WERI-Rb-1 (cell line): ENCODE data around the gene TANC1.

ENCODE experiments used
- DNase-seq: peaks from one replicate; pipeline ENCODE4 v3.0.0-alpha.2; 2020
- H3K27ac ChIP-seq: fragments of 250-450 bp; sonication (Bioruptor Pico); 2 replicates; pipeline ENCODE4 v1.5.1; 2020; ENCODE audit warnings: mild to moderate bottlenecking, moderate library complexity
- H3K27me3 ChIP-seq: fragments of 250-450 bp; sonication (Bioruptor Pico); 2 replicates; pipeline ENCODE4 v1.5.1; 2021; ENCODE audit warnings: mild to moderate bottlenecking, low read depth, moderate library complexity; ENCODE audit not compliant: insufficient read depth, severe bottlenecking
- H3K36me3 ChIP-seq: fragments of 250-450 bp; sonication (Bioruptor Pico); 2 replicates; pipeline ENCODE4 v1.5.1; 2020; ENCODE audit warnings: mild to moderate bottlenecking, moderate library complexity
- H3K4me3 ChIP-seq: 2 replicates; pipeline ENCODE4 v1.5.1; 2011; ENCODE audit warnings: low read depth, mild to moderate bottlenecking, control low read depth, low read length
- H3K9me3 ChIP-seq: fragments of 250-450 bp; sonication (Bioruptor Pico); 2 replicates; pipeline ENCODE4 v1.5.1; 2021; ENCODE audit warnings: mild to moderate bottlenecking, moderate library complexity; ENCODE audit not compliant: severe bottlenecking
- TF ChIP-seq, protein P1 (sequence below): IDR thresholded peaks from 2 replicates; pipeline ENCODE4 v1.5.1; 2011; ENCODE audit warnings: low read depth, mild to moderate bottlenecking, control low read depth, inconsistent platforms, low read length

Gene TANC1

DNA sequence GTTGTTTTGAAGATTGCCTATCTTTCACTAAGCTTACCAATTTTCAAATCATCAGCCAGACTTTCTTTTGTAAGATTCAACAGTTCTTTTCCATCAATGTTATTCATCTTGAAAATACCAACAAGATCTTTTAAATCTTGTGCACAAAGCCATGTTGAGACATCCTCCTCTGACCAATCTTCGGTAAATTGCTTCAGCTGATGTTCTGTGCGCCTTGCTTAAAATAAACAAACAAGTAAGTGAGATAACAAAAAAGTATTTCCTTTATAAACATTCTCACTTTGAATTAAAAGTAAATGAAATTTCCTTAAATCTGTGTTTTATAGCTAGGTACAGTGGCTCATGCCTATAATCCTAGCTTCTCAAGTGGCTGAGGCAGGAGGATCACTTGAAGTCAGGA lies 287.7 kb downstream of the TANC1 start:
- Histone ChIP-seq H3K36me3 (no peaks in the 10 kb centered on the region), H3K27ac (no peak overlapping the region), H3K9me3 (no peaks in the 10 kb centered on the region), H3K4me3 (no peak overlapping the region), H3K27me3 (no peaks in the 10 kb centered on the region)
- TF ChIP-seq, protein P1, sequence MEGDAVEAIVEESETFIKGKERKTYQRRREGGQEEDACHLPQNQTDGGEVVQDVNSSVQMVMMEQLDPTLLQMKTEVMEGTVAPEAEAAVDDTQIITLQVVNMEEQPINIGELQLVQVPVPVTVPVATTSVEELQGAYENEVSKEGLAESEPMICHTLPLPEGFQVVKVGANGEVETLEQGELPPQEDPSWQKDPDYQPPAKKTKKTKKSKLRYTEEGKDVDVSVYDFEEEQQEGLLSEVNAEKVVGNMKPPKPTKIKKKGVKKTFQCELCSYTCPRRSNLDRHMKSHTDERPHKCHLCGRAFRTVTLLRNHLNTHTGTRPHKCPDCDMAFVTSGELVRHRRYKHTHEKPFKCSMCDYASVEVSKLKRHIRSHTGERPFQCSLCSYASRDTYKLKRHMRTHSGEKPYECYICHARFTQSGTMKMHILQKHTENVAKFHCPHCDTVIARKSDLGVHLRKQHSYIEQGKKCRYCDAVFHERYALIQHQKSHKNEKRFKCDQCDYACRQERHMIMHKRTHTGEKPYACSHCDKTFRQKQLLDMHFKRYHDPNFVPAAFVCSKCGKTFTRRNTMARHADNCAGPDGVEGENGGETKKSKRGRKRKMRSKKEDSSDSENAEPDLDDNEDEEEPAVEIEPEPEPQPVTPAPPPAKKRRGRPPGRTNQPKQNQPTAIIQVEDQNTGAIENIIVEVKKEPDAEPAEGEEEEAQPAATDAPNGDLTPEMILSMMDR = no peak
- DNase-seq = no peak

DNA sequence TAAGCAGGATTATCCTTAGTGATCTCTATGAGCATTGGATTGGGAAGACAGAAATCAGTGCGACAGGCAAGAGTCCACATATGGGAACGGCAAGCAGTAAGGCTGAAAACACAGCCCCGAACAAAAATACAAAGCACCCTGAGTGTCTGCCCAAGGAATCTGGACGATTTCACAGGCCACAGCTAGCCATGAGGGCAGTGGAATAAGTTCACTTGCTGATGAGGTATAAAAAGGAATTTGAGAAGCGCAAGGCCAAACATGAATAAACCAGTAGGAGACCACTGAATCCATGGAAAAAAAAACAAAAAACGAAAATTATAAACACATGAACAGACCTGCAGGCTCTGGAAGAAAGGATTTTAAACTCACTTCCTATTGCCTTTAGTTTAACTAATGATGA lies 293.8 kb downstream of the TANC1 start:
- no peak overlapping the region for H3K4me3 ChIP-seq
- H3K9me3 ChIP-seq = no peaks in the 10 kb centered on the region
- no peaks in the 10 kb centered on the region for H3K36me3 ChIP-seq
- DNase-seq = no peak
- no peaks in the 10 kb centered on the region for H3K27me3 ChIP-seq
- H3K27ac ChIP-seq = no peak overlapping the region
- TF ChIP-seq, protein P1 = no peak

DNA sequence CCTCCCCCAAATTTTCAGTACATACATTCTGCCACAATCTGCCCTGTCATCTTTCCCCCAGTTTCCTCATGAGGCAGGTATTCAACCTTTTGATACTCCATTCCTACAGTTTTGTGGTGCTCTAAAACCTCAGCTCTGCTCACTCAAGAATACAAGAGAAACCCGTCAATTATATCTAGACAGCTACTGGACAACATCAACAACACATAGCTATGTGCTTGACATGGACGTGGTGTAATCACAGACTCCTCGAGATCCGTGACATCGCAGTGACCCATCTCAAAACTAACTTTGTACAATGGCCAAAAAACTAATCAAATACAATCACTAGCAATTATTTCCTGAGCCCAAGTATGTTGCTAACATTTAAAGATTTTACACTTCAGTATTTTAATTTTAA lies 294.5 kb downstream of the TANC1 start:
- Histone ChIP-seq H3K4me3 (no peak overlapping the region), H3K27ac (no peak overlapping the region), H3K27me3 (no peaks in the 10 kb centered on the region), H3K36me3 (no peaks in the 10 kb centered on the region), H3K9me3 (no peaks in the 10 kb centered on the region)
- TF ChIP-seq, protein P1 = no peak
- no peak for DNase-seq

DNA sequence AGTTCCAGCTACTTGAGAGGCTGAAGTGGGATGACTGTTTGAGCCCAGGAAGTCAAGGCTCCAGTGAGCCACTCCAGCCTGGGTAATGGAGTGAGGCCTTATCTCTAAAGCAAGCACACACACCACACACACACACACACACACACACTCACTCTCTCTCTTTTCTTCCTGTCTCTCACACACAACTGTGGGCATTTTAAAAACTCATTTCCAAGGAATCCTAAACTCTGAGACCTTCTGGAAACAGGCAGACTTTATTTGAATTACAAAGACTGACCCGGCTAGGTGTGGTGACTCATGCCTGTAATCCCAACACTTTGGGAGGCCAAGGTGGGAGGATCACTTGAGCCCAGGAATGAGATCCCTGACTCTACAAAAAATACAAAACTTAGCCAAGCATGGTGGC lies 296.7 kb downstream of the TANC1 start:
- TF ChIP-seq, protein P1 = no peak
- no peak overlapping the region for H3K27ac ChIP-seq
- no peaks in the 10 kb centered on the region for H3K9me3 ChIP-seq
- DNase-seq = no peak
- H3K36me3 ChIP-seq = no peaks in the 10 kb centered on the region
- H3K27me3 ChIP-seq = no peaks in the 10 kb centered on the region
- no peak overlapping the region for H3K4me3 ChIP-seq

DNA sequence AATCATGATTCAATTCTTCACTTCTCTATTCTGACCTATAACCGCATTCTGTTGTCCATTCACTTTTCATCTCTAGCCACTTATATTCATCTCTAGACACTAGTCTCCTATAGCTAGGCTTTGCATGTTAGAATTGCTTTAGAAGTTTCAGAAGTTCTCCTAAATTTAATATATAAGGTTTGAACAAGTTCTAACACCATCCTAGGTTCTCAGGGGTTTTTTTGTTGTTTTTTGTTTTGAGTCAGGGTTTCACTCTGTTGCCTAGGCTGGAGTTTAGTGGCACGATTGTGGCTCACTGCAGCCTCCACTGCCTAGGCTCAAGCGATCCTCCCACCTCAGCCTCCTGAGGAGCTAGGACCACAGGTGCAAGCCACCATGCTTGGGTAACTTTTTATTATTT lies 298.1 kb downstream of the TANC1 start:
- H3K27me3 ChIP-seq = no peaks in the 10 kb centered on the region
- TF ChIP-seq, protein P1 = no peak
- no peak for DNase-seq

DNA sequence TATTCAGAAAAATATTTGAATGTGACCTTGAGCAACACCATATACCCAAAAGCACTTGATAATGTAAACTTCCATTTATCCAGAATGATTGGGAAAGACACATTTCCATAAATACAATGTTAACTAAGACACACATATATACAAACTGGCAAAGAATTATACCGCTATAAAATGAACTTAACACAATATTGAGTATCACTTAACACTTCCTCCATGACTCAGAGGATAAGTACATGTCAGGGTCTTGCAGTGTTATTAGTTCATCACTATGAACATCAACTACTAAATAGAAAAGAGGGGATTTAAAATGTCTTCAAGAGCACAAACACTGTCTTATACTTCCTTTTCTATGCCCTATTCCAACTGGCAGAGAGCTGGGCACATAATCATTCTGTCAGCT lies 299.5 kb downstream of the TANC1 start:
- Histone ChIP-seq H3K27me3 (no peaks in the 10 kb centered on the region), H3K9me3 (no peaks in the 10 kb centered on the region), H3K4me3 (no peak overlapping the region), H3K36me3 (peaks cover 7% of the 10 kb centered on the region), H3K27ac (no peak overlapping the region)
- TF ChIP-seq, protein P1 = no peak
- DNase-seq = no peak

More for the DNA sequence above, 298.1 kb downstream of the TANC1 start:
- no peaks in the 10 kb centered on the region for H3K9me3 ChIP-seq
- H3K36me3 ChIP-seq = peaks cover 7% of the 10 kb centered on the region
- H3K27ac ChIP-seq = no peak overlapping the region
- no peak overlapping the region for H3K4me3 ChIP-seq
